ENCODE results near the gene FOXD1. TPM values are rescaled to one million over a fixed set of nuclear protein-coding genes. Genes with fewer than 3 reads are reported as not detected.
A peak's percentile ranks its signal among the peaks of the same experiment; 100 is the strongest.
"Not testable (repeated sequence)": the region's sequence is repeated elsewhere in the genome, so short reads cannot be mapped to it uniquely, and the experiment has no call there.

The FOXD1 gene
- total RNA-seq, 1 donor from 2014 or later, result 0.74 TPM

DNA sequence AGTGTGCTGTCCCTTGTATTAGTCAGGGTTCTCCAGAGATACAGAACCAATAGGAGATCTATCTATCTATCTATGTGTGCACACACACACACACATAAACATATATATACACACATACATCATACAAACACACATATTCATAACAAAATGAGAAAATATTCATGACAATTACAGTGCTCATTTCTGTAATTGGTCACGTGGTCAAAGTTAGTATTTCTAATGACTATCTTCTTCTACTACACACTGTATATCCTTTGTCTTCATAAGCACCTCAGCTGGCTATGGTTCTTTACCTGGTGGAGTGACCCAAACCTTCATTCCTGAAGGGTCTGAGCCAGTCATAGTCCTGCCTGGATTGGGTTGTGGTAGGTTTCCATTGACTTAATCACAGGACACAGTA is 31.9 kb upstream of the FOXD1 start:
- Histone ChIP-seq H3K9me3 (no peaks in the 10 kb centered on the region), H3K27ac (no peak overlapping the region), H3K4me3 (no peak overlapping the region), H3K36me3 (no peaks in the 10 kb centered on the region), H3K4me1 (no peaks in the 10 kb centered on the region), H3K27me3 (ENCODE audit: low read depth) (no peaks in the 10 kb centered on the region)
- DNase-seq (no peak), ATAC-seq (no peak)
- TF ChIP-seq, protein P1, sequence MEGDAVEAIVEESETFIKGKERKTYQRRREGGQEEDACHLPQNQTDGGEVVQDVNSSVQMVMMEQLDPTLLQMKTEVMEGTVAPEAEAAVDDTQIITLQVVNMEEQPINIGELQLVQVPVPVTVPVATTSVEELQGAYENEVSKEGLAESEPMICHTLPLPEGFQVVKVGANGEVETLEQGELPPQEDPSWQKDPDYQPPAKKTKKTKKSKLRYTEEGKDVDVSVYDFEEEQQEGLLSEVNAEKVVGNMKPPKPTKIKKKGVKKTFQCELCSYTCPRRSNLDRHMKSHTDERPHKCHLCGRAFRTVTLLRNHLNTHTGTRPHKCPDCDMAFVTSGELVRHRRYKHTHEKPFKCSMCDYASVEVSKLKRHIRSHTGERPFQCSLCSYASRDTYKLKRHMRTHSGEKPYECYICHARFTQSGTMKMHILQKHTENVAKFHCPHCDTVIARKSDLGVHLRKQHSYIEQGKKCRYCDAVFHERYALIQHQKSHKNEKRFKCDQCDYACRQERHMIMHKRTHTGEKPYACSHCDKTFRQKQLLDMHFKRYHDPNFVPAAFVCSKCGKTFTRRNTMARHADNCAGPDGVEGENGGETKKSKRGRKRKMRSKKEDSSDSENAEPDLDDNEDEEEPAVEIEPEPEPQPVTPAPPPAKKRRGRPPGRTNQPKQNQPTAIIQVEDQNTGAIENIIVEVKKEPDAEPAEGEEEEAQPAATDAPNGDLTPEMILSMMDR (IDR thresholded peaks at IDR 0.05), result no peak
- intact Hi-C loops (cut with DNase I), result no loop called here

DNA sequence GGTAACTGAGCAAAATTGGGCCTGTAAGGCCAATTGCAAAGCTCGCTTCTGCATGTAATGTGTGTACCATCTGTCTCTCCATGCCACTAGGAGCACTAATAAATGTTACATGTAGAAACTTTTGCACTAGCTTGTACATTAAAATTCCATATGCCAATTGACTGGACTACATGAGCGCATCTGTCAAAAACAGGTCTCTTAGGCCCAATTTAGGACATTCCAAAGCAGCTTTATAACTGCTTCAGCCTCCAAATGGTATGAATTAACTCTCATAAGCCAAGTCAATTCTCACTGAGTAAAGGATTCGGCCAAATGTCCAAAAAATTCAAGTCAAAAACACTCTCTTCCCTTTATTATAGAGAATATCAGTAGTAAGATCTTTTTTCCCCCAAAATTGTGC is 23.5 kb upstream of the FOXD1 start:
- no peak for DNase-seq
- no peaks in the 10 kb centered on the region for H3K4me1 ChIP-seq
- H3K9me3 ChIP-seq, result no peaks in the 10 kb centered on the region
- TF ChIP-seq, protein P1 (IDR thresholded peaks at IDR 0.05), result no peak
- intact Hi-C loops (cut with DNase I), result no loop called here
- no peak overlapping the region for H3K27ac ChIP-seq
- H3K27me3 ChIP-seq (ENCODE audit: low read depth), result no peaks in the 10 kb centered on the region
- ATAC-seq, result no peak
- H3K4me3 ChIP-seq, result no peak overlapping the region
- no peaks in the 10 kb centered on the region for H3K36me3 ChIP-seq

DNA sequence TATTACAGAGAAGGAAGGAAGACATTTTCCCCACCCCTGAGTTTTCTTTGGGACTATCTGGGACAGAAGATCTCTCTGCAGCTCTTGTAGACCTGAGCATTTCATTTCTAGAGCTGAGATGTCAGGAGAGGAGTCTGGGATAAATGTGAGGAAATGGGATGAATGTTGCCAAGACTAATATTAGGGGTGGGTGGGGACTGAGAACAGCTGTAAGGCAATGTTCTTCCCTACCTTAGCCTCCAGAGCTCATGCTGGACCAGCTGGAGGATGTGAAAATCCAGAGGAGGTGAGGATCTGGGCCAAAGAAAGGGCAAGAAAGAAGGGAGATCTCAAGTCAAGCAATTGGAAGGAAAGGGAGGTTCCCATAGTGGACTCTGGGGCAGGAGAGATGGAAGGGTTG is 23.1 kb upstream of the FOXD1 start:
- DNase-seq (no peak), ATAC-seq (no peak)
- Histone ChIP-seq H3K4me1 (no peaks in the 10 kb centered on the region), H3K27me3 (ENCODE audit: low read depth) (no peaks in the 10 kb centered on the region), H3K9me3 (no peaks in the 10 kb centered on the region), H3K36me3 (no peaks in the 10 kb centered on the region), H3K27ac (no peak overlapping the region), H3K4me3 (no peak overlapping the region)
- intact Hi-C loops (cut with DNase I), result no loop called here
- TF ChIP-seq, protein P1 (IDR thresholded peaks at IDR 0.05), result no peak

DNA sequence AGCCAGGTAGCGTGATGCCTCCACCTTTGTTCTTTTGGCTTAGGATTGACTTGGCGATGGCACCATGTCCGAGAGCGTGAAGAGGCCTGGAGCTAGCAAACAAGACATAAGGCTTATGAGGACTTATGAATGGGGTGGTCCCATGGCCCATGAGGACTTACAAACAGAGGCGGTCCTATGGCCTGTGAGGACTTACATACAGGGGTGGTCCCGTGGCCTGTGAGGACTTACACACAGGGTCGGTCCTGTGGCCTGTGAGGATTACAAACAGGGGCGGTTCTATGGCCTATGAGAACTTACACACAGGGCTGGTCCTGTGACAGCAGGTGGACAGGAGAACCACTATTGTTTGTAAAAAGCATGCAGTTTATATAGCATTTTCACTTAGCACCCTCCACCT is 21.3 kb upstream of the FOXD1 start:
- intact Hi-C loops (cut with DNase I), result no loop called here
- Histone ChIP-seq H3K4me3 (no peak overlapping the region), H3K36me3 (no peaks in the 10 kb centered on the region), H3K4me1 (no peaks in the 10 kb centered on the region), H3K27me3 (ENCODE audit: low read depth) (no peaks in the 10 kb centered on the region), H3K9me3 (no peaks in the 10 kb centered on the region), H3K27ac (no peak overlapping the region)
- DNase-seq (no peak), ATAC-seq (no peak)
- TF ChIP-seq, protein P1 (IDR thresholded peaks at IDR 0.05), result no peak

DNA sequence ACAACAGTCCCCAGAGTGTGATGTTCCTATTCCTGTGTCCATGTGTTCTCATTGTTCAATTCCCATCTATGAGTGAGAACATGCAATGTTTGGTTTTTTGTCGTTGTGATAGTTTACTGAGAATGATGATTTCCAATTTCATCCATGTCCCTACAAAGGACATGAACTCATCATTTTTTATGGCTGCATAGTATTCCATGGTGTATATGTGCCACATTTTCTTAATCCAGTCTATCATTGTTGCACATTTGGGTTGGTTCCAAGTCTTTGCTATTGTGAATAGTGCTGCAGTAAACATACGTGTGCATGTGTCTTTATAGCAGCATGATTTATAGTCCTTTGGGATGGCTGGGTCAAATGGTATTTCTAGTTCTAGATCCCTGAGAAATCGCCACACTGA is 20.1 kb upstream of the FOXD1 start:
- H3K27me3 ChIP-seq (ENCODE audit: low read depth); H3K36me3 ChIP-seq; H3K4me1 ChIP-seq; H3K27ac ChIP-seq; DNase-seq; H3K4me3 ChIP-seq; H3K9me3 ChIP-seq; intact Hi-C loops (cut with DNase I); ATAC-seq: not testable (repeated sequence)

DNA sequence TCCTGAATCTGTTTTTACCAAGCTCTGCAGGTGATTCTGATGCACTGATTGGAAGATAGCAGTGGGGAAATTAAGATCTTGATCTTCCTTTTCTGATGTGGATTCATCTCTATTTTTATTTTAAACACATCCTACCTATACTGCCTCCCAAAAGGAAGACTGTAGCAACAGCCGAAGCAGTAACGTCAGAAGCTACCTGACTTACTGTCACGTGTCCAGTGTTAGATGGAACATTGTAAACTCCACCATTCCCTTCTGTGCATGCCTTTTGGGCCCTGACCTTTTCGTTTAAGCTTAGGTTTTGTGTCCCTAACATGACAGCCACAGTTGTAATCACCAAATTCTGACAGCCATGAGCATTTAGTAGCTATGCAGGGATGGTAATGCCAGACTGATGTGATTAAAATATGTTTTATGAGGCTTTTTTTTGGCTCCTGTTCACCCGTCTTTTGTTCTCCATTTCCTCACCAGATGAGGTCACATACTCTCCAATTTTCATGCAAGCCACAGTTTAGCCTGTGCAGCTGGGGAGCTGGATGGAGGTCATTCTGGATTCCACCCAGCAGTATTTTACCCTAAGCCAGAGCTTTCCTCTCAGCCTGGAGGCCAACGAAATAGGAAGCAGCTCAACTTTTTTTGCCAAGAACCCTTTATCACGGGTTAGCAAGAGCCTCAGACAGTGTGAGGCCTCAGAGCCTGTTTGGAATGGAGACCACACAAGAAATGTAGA is 15.6 kb upstream of the FOXD1 start:
- Histone ChIP-seq H3K4me3 (no peak overlapping the region), H3K27me3 (ENCODE audit: low read depth) (peaks cover 8% of the 10 kb centered on the region), H3K27ac (no peak overlapping the region), H3K4me1 (no peaks in the 10 kb centered on the region), H3K36me3 (no peaks in the 10 kb centered on the region), H3K9me3 (no peaks in the 10 kb centered on the region)
- TF ChIP-seq, protein P1 (IDR thresholded peaks at IDR 0.05), result no peak
- intact Hi-C loops (cut with DNase I), result no loop called here
- DNase-seq (no peak), ATAC-seq (peak; percentile 48 to 60)

Data from lower lobe of right lung (tissue), 2 donors.